ENCODE results near the gene SCNN1B.

GRCh38 chr16:23391381-23392222 is 89.5 kb downstream of the SCNN1B start:
- no peak for TF ChIP-seq CTCF (conservative IDR thresholded peaks at IDR 0.05 in 1 of 2, IDR thresholded peaks at IDR 0.05 in 1 of 2; ENCODE audit: low read depth in 1 of 2, low read length in 2 of 2)
- no peak for TF ChIP-seq EZH2 (IDR thresholded peaks at IDR 0.05; ENCODE audit: low read length, missing control alignments)
